ENCODE results near the gene CWF19L2. TPM values are rescaled to one million over a fixed set of nuclear protein-coding genes. Genes with fewer than 3 reads are reported as not detected.

The CWF19L2 gene
- total and polyA plus RNA-seq, 2 of the 8 experiments (the other 6 are each of a cell fraction or from before 2014, with no cell fraction given) = 2.2 to 16.6 TPM

- 94% methylated on average over 3 of the region's 3 CpGs; no CpG with 5 or more reads in 1 of the 2 experiments for WGBS, 2 experiments (ENCODE audit: extremely low coverage in 1 of 2, insufficient coverage in 1 of 2, insufficient read length in 1 of 2, insufficient replicate concordance in 2 of 2, low coverage in 1 of 2, low lambda C conversion rate in 2 of 2, missing lambda C conversion rate in 1 of 2)
- peaks cover 5 to 9% (median 7%) of the 10 kb centered on the region in 4 experiments; a peak in 6 of 7 replicates for H3K4me1 ChIP-seq (replicated peaks in 1 of 4; ENCODE audit: control insufficient read depth in 3 of 4, insufficient read depth in 4 of 4, low read length in 3 of 4)
- no peak overlapping the region for H3K4me2 ChIP-seq (ENCODE audit: insufficient read depth in 1 of 2, low read depth in 2 of 2, low read length in 2 of 2)
- TF ChIP-seq CHD2 (IDR thresholded peaks at IDR 0.05; ENCODE audit: low read length) = no peak
- no peak for TF ChIP-seq SIRT6 (IDR thresholded peaks at IDR 0.05; ENCODE audit: low read length)
- no peak for TF ChIP-seq HDAC2 (IDR thresholded peaks at IDR 0.05; ENCODE audit: borderline replicate concordance in 1 of 2, low read depth in 2 of 2, low read length in 2 of 2)
- no peak for TF ChIP-seq RNF2 (IDR thresholded peaks at IDR 0.05; ENCODE audit: borderline replicate concordance, low read depth, low read length, missing control alignments, poor library complexity, severe bottlenecking)
- no peak for TF ChIP-seq EP300 (IDR thresholded peaks at IDR 0.05; ENCODE audit: borderline replicate concordance in 1 of 2, low read depth in 2 of 2, low read length in 2 of 2)
Observed at GRCh38 chr11:107392611-107393010, 65.0 kb downstream of the CWF19L2 start.

More at GRCh38 chr11:107392611-107393010, 65.0 kb downstream of the CWF19L2 start:
- Histone ChIP-seq H3K4ac (replicated peaks; ENCODE audit: insufficient read length, low read depth, low read length) (no peak overlapping the region), H3K79me1 (ENCODE audit: low read depth, low read length) (no peaks in the 10 kb centered on the region), H4K8ac (ENCODE audit: extremely low read depth, insufficient read depth, low read length) (no peak overlapping the region), H3K23ac (ENCODE audit: insufficient read length) (no peak overlapping the region), H3K27me3 (replicated peaks in 1 of 4; ENCODE audit: control insufficient read depth in 3 of 4, extremely low read depth in 1 of 4, insufficient read depth in 3 of 4, low read length in 3 of 4) (no peaks in the 10 kb centered on the region), H3K9ac (replicated peaks in 1 of 4; ENCODE audit: extremely low read depth in 1 of 4, low read depth in 3 of 4, low read length in 3 of 4) (no peak overlapping the region), H2BK15ac (ENCODE audit: low read length) (no peak overlapping the region), H4K20me1 (replicated peaks in 1 of 2; ENCODE audit: control insufficient read depth in 1 of 2, insufficient read depth in 2 of 2, low read length in 2 of 2) (no peaks in the 10 kb centered on the region), H3K56ac (replicated peaks; ENCODE audit: insufficient read length, low read depth, low read length) (no peak overlapping the region), H3K14ac (ENCODE audit: insufficient read length) (no peak overlapping the region), H2AK5ac (ENCODE audit: low read depth, low read length) (no peak overlapping the region), H3K18ac (ENCODE audit: extremely low read depth, low read length) (no peak overlapping the region), H2BK20ac (ENCODE audit: low read length) (no peak overlapping the region), H3K23me2 (ENCODE audit: low read depth, low read length) (no peaks in the 10 kb centered on the region), H3K79me2 (ENCODE audit: control insufficient read depth in 1 of 2, insufficient read depth in 2 of 2, low read length in 2 of 2) (no peaks in the 10 kb centered on the region), H3K27ac (ENCODE audit: low read depth, low read length) (no peak overlapping the region), H3K36me3 (ENCODE audit: control insufficient read depth in 2 of 4, insufficient read depth in 4 of 4, low read length in 3 of 4) (peaks cover 0 to 25% (median 3%) of the 10 kb centered on the region in 4 experiments; a peak in 2 of 8 replicates), H2BK12ac (ENCODE audit: low read depth, low read length) (no peak overlapping the region), H4K5ac (ENCODE audit: insufficient read length, low read depth, low read length) (no peak overlapping the region), H2AFZ (ENCODE audit: low read length) (no peak overlapping the region), H3K4me3 (ENCODE audit: extremely low read depth in 1 of 4, insufficient read depth in 2 of 4, low read depth in 3 of 4, low read length in 4 of 4) (no peak overlapping the region), H2BK120ac (replicated peaks; ENCODE audit: low read depth, low read length) (no peak overlapping the region), H4K91ac (replicated peaks; ENCODE audit: insufficient read length, low read length) (no peak overlapping the region), H2BK5ac (ENCODE audit: low read depth, low read length) (no peak overlapping the region), H3K9me3 (ENCODE audit: insufficient read depth in 2 of 2, low read depth in 1 of 2, low read length in 1 of 2) (no peaks in the 10 kb centered on the region)
- POLR2A ChIA-PET (ENCODE audit: partially characterized antibody) = no interaction called here
- FAIRE-seq (no peak), DNase-seq (ENCODE audit: low read depth in 1 of 2, low spot score in 2 of 2) (no peak)
- CTCF ChIA-PET (ENCODE audit: partially characterized antibody) = interaction anchor here (0.5 to 0.8 kb wide), 2 partner anchors 91 to 1865 kb away, joined by 3 to 4 read pairs; no protein-coding TSS in a partner anchor
